ENCODE results near the gene APC2. TPM values are rescaled to one million over a fixed set of nuclear protein-coding genes. Genes with fewer than 3 reads are reported as not detected.

Gene APC2
- total and polyA plus RNA-seq, 2 donors (not counting 1 experiment from before 2014, with no cell fraction given): 0.12 to 0.16 TPM

- Mint-ChIP-seq H3K27ac (peak overlapping the region; percentile 92), H3K4me1 (peaks cover 48% of the 10 kb centered on the region), H3K4me3 (peak overlapping the region; percentile 92), H3K9me3 (ENCODE audit: insufficient read depth) (no peaks in the 10 kb centered on the region), H3K27me3 (no peaks in the 10 kb centered on the region)
- ChIA-PET CTCF (interaction anchor here (0.8 to 1.3 kb wide), 2 partner anchors 28 to 132 kb away, joined by 3 read pairs; no protein-coding TSS in a partner anchor), POLR2A (interaction anchor here (1.2 kb wide), 1 partner anchor 140 kb away, joined by 4 read pairs; the partner anchor contains the start of gene CIRBP)
- Histone ChIP-seq H4K20me1 (ENCODE audit: control insufficient read depth, insufficient read depth, low read length, poor library complexity, severe bottlenecking) (peaks cover 67% of the 10 kb centered on the region), H2AFZ (ENCODE audit: insufficient read depth, low read depth, low read length, poor library complexity, severe bottlenecking) (no peak overlapping the region), H3K9me3 (ENCODE audit: control extremely low read depth in 1 of 3, control insufficient read depth in 2 of 3, insufficient read depth in 1 of 3, low read length in 2 of 3) (no peaks in the 10 kb centered on the region), H3K79me2 (ENCODE audit: control insufficient read depth, insufficient read depth, low read length) (peaks cover 67% of the 10 kb centered on the region), H3K27ac (ENCODE audit: low read length in 2 of 2) (peak overlapping the region in 1 of 2 donors; percentile 95), H3K27me3 (replicated peaks in 1 of 4; ENCODE audit: control extremely low read depth in 1 of 4, control insufficient read depth in 3 of 4, insufficient read depth in 4 of 4, low read length in 3 of 4) (peaks cover 0 to 3% (median 0%) of the 10 kb centered on the region in 4 experiments), H3K4me3 (ENCODE audit: control extremely low read depth in 1 of 5, extremely low read depth in 1 of 5, insufficient read depth in 1 of 5, low read depth in 2 of 5, low read length in 4 of 5) (peak overlapping the region in 4 of 5 experiments; percentile 82 to 99 (median 94)), H3K4me2 (replicated peaks; ENCODE audit: low read depth, low read length, poor library complexity, severe bottlenecking) (peak overlapping the region; percentile 92), H3K4me1 (ENCODE audit: control insufficient read depth in 2 of 2, insufficient read depth in 2 of 2, low read length in 2 of 2) (peaks cover 25 to 47% of the 10 kb centered on the region in 2 donors), H3K9ac (ENCODE audit: low read length) (peak overlapping the region; percentile 88), H3K36me3 (replicated peaks in 1 of 2; ENCODE audit: control extremely low read depth in 1 of 2, control insufficient read depth in 1 of 2, extremely low read depth in 1 of 2, insufficient read depth in 2 of 2, low read length in 1 of 2) (peaks cover 0 to 12% of the 10 kb centered on the region in 2 experiments)
- 73% methylated on average over 27 of the region's 33 CpGs for WGBS (ENCODE audit: insufficient coverage)
- no peak for DNase-seq
- TF ChIP-seq EZH2 (IDR thresholded peaks at IDR 0.05; ENCODE audit: borderline replicate concordance, insufficient read depth, low read depth, low read length, poor library complexity, severe bottlenecking) (no peak), CTCF (IDR thresholded peaks at IDR 0.05) (no peak)
- ATAC-seq (ENCODE audit: low read depth): no peak
- intact Hi-C loops (cut with micrococcal nuclease): loop anchor here (5.0 kb wide), 1 partner anchor 837 kb away; the partner anchor contains the start of gene BSG
Measured at GRCh38 chr19:1409204-1410005, 40.5 kb upstream of the APC2 start.
